NCI-H526 (cell line): Measurements from ENCODE around the gene PCDH15.

Experiments used
- DNase-seq, 2 experiments: peaks; one replicate each; lab custom pipeline; 2025; lab: John Stamatoyannopoulos, UW

Gene PCDH15

GRCh38 chr10:54708021-54708420 lies 93.0 kb downstream of the PCDH15 start:
- DNase-seq: no peak

GRCh38 chr10:54702583-54703485 lies 98.2 kb downstream of the PCDH15 start:
- no peak for DNase-seq

- no peak for DNase-seq
Observed at GRCh38 chr10:54691331-54691730, 109.7 kb downstream of the PCDH15 start.

GRCh38 chr10:54682554-54682953 lies 118.5 kb downstream of the PCDH15 start:
- DNase-seq: no peak

- DNase-seq: no peak
Observed at GRCh38 chr10:54681136-54681535, 119.9 kb downstream of the PCDH15 start.

GRCh38 chr10:54667136-54667535 lies 133.9 kb downstream of the PCDH15 start:
- DNase-seq: no peak

- no peak for DNase-seq
Observed at GRCh38 chr10:54666192-54666591, 134.8 kb downstream of the PCDH15 start.

- no peak for DNase-seq
Observed at GRCh38 chr10:54665095-54665494, 135.9 kb downstream of the PCDH15 start.

GRCh38 chr10:54660397-54660796 lies 140.6 kb downstream of the PCDH15 start:
- no peak for DNase-seq

- no peak for DNase-seq
Observed at GRCh38 chr10:54656643-54657042, 144.4 kb downstream of the PCDH15 start.

- DNase-seq: no peak
Observed at GRCh38 chr10:54653518-54653917, 147.5 kb downstream of the PCDH15 start.

- DNase-seq: no peak
Observed at GRCh38 chr10:54650547-54650946, 150.5 kb downstream of the PCDH15 start.

- no peak for DNase-seq
Observed at GRCh38 chr10:54622017-54622416, 179.0 kb downstream of the PCDH15 start.

GRCh38 chr10:54620352-54620751 lies 180.7 kb downstream of the PCDH15 start:
- no peak for DNase-seq

GRCh38 chr10:54614072-54614471 lies 187.0 kb downstream of the PCDH15 start:
- DNase-seq: no peak

- DNase-seq: no peak
Observed at GRCh38 chr10:54613162-54613561, 187.9 kb downstream of the PCDH15 start.

GRCh38 chr10:54609423-54609822 lies 191.6 kb downstream of the PCDH15 start:
- no peak for DNase-seq

- no peak for DNase-seq
Observed at GRCh38 chr10:54607983-54608382, 193.0 kb downstream of the PCDH15 start.

GRCh38 chr10:54594289-54594688 lies 206.7 kb downstream of the PCDH15 start:
- no peak for DNase-seq

GRCh38 chr10:54587971-54588370 lies 213.1 kb downstream of the PCDH15 start:
- no peak for DNase-seq

- no peak for DNase-seq
Observed at GRCh38 chr10:54585572-54585971, 215.5 kb downstream of the PCDH15 start.

- no peak for DNase-seq
Observed at GRCh38 chr10:54577682-54578081, 223.3 kb downstream of the PCDH15 start.

GRCh38 chr10:54576541-54576940 lies 224.5 kb downstream of the PCDH15 start:
- DNase-seq: no peak

- DNase-seq: no peak
Observed at GRCh38 chr10:54559498-54559897, 241.5 kb downstream of the PCDH15 start.
